GM21576 (cell line): ENCODE data around the gene SSX2IP.
"Not testable (repeated sequence)": the region's sequence is repeated elsewhere in the genome, so short reads cannot be mapped to it uniquely, and the experiment has no call there.

Experiments
- ATAC-seq: cut with Tn5 transposase; IDR thresholded peaks from one replicate; pipeline ENCODE4 v1.9.1; 2021; ENCODE audit warnings: mild to moderate bottlenecking, moderate library complexity; ENCODE audit not compliant: unreplicated experiment

SSX2IP gene, protein sequence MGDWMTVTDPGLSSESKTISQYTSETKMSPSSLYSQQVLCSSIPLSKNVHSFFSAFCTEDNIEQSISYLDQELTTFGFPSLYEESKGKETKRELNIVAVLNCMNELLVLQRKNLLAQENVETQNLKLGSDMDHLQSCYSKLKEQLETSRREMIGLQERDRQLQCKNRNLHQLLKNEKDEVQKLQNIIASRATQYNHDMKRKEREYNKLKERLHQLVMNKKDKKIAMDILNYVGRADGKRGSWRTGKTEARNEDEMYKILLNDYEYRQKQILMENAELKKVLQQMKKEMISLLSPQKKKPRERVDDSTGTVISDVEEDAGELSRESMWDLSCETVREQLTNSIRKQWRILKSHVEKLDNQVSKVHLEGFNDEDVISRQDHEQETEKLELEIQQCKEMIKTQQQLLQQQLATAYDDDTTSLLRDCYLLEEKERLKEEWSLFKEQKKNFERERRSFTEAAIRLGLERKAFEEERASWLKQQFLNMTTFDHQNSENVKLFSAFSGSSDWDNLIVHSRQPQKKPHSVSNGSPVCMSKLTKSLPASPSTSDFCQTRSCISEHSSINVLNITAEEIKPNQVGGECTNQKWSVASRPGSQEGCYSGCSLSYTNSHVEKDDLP

DNA sequence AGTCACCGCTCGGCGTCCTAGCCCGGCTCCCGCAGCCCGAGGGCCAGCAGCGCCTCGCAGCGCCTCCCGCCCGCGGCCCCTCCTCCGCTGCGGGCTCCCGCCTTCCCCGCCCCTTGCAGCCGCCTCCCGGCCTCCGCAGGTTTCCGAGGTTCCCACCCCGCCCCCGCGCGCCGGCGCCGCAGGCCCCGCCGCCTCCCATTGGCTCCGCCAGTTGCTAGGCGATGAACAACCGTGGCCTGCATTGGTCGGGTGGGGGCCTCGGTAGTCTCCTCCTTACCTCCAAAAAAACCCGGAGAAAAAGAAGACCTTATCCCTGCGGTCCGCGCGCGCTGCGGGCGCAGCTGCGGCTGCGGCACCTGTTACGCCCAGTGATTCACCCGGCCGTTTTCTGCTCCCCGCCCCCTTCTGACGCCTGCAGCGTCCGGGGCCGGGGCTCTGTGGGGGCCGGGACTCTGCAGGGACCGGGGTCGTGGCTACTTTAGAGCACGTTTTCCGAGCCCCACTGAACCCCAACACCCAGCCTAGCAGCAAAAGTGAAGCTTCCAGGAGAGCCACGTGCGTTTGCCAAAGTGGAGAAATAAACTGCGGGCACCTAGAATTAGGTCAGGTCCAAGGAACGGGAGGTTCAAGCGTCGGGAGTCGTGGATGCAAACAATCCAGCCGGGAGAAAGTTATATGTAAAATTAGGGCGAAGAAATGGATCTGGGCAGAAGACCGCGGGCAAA is at the start of gene SSX2IP:
Gene SSX2IP (minus strand): TSS at position 65 of the 725 bp plus-strand sequence. CDS start 19,242 bp downstream, outside the sequence.
- peak; percentile 90 for ATAC-seq

DNA sequence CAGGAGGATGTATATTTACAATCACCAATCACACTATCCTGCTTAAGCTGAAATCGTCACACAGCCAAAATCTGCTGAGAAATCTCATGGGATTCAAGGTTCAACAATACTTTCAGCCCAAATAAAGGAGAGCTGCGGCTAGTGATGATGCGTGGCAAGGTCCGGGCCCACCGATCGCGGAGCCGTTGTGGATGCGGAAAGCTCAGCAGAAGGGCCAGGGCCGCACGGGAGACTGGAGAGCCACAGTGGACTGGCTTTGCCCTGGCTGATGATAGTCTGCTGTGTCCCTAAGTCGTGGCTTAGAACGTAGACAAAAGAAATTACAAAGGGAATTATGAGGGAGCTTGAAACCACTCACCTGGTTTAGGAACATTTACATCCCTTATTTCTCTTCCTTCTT is 48.0 kb upstream of the SSX2IP start:
- ATAC-seq: no peak

- ATAC-seq: no peak
These were observed 47.3 kb upstream of the SSX2IP start for GRCh38 chr1:84737590-84737989.

DNA sequence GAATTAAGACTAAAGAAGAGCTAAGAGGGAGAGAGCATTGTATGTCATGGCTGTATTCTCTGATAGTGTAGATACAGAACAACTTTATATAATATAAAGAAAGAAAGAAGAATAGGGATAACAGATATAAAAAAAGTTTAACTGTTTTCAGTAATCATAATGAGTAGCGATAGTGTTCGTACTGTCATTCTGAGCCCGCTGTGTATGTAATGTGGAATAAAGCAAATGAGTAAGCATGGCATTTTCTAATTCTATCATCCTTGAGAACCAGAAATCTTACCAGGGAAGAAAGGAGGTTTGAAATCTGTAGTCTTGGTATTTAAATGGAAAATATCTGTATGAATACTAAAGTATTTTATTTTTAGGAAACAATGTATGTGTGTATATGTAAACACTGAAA is 46.7 kb upstream of the SSX2IP start:
- no peak for ATAC-seq

GRCh38 chr1:84736445-84736844 is 46.2 kb upstream of the SSX2IP start:
- no peak for ATAC-seq

- ATAC-seq: no peak
These were observed 45.2 kb upstream of the SSX2IP start for GRCh38 chr1:84735483-84735882.

DNA sequence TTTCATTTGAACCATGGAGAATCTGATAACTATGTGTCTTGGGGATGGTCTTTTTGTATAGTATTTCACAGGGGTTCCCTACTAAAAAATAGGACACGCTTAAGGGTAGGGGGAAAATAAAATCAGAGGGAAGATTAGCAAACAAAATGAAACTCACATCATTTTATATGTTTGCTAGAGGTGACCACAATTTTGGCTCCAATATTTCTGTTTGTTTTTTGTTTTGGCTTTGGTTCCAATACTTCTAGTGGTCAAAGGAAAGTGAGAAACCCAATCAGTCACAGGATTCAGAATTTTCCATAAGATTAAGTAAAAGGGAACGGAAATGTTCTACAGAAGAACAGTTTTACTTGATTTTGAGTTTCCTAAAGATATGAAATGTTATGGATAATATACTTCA is 42.3 kb upstream of the SSX2IP start:
- no peak for ATAC-seq

- no peak for ATAC-seq
These were observed 41.3 kb upstream of the SSX2IP start for GRCh38 chr1:84731519-84731918.

DNA sequence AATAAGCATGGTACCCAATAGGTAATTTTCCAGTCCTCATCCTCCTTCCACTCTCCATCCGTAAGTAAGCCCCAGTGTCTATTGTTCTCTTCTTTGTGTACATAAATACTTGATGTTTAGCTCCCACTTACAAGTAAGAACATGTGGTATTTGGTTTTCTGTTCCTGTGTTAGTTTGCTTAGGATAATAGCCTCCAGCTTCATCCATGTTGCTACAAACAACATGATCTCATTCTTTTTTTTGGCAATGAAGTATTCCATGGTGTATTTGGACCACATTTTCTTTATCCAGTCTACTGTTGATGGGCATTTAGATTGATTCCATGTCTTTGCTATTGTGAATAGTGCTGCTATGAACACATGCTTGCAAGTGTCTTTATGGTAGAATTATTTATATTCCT is 37.5 kb upstream of the SSX2IP start:
- not testable (repeated sequence) for ATAC-seq

GRCh38 chr1:84726593-84727499 is 36.6 kb upstream of the SSX2IP start:
- no peak for ATAC-seq

GRCh38 chr1:84724128-84724860 is 34.0 kb upstream of the SSX2IP start:
- no peak for ATAC-seq

- no peak for ATAC-seq
These were observed 32.5 kb upstream of the SSX2IP start for GRCh38 chr1:84722794-84723193.

- not testable (repeated sequence) for ATAC-seq
These were observed 31.6 kb upstream of the SSX2IP start for GRCh38 chr1:84721872-84722271.

GRCh38 chr1:84721152-84721551 is 30.9 kb upstream of the SSX2IP start:
- ATAC-seq: no peak

DNA sequence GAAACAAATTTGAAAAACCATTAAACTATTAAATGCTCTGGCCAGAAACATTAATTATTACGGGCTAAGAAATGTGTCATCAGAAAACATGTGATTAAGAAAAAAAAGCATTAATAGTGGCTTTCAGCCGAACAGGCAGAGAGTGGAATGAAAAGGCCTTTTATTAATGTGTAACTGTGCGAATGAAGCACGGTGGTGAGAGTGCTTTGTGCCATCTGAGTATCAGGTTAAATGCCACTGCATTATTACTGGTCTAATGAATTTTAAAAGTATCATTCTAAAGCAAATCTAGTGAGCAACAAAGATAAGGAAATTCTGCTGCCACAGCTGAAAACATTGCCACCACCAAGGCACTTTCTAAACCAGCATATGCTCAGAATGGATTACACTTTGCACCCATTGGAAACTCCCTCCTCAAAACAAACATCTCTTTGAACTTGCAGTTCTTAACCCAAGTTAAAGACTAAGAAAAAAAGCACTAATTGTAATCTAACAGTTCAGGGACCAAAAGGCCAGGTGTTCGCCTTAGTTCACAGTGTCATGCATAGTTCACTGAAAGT is 30.0 kb upstream of the SSX2IP start:
- ATAC-seq: no peak

GRCh38 chr1:84719543-84720217 is 29.4 kb upstream of the SSX2IP start:
- no peak for ATAC-seq

DNA sequence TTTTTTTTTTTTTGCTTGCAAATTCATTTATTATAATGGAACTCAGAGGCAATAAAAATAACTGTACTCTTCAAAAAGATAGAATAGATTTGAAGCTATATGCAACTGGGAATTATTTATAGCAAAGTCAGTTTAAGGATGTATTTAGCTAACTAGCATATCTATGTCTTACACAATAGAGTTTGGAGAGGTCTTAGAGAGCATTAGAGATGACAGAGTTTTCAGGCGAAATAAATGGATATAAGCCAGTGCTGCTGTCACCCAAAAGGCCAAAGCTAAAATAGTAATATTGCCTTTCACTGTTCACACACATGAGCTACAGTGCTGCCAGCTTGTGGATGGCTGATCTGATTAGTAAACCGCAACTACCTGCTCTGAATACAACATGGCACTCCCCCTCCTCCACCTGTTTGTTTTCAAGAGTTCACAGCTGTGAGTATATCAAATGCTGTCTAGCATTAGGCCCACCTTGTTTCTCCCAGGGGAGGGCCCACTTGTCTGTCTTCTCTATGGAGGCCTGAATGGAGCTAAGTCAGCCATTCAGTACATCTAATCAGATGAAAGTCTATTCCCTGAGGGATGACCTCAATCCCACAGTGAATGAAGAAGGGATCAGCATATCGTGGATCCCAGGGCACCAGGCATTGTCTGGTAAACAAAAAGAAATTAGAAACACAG is 25.2 kb upstream of the SSX2IP start:
- ATAC-seq: no peak

DNA sequence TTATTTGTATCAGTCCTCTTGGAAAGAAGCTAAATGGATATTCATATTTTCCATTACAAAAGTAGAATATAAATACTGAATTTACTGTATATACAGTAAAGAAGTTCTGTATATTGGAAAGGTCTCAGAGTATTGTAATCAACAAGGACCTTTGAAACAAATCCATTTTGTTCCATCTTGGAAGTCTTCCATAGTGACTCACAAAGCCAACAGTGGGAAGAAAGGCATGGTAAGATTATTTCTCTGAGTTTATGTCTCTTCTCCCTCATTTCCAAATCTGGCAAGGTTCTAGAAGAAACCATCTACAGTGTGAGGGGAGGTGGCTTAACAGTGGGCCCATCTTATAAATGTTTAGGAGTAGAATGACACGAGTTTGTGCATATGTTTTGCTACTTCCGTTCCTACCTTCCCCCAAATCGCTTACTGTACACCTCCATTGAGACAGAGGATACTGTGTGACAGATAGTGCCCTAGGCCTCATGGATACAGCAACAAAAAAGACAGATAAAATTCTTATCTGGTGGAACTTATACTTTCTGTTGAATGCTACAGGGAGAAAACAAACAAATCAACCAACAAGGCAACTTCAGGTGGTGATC is 22.1 kb upstream of the SSX2IP start:
- ATAC-seq: no peak
